Glutamatergic neuron (in vitro differentiated cells): ENCODE results near the gene TMEM109. TPM values are rescaled to one million over a fixed set of nuclear protein-coding genes. Genes with fewer than 3 reads are reported as not detected.

Source experiments
- DNase-seq: peaks from one replicate; pipeline ENCODE4 v3.0.0; 2022
- H3K27ac Mint-ChIP-seq: one replicate; pipeline ENCODE4 v1.8.0; 2020; ENCODE audit warnings: mild to moderate bottlenecking, mixed read lengths, inconsistent platforms; ENCODE audit not compliant: unreplicated experiment
- H3K27me3 Mint-ChIP-seq: one replicate; pipeline ENCODE4 v1.8.0; 2020; ENCODE audit warnings: mild to moderate bottlenecking, moderate library complexity, mixed read lengths, inconsistent platforms; ENCODE audit not compliant: unreplicated experiment
- H3K36me3 Mint-ChIP-seq: one replicate; pipeline ENCODE4 v1.8.0; 2020; ENCODE audit warnings: mild to moderate bottlenecking, mixed read lengths, inconsistent platforms; ENCODE audit not compliant: unreplicated experiment
- H3K4me1 Mint-ChIP-seq: one replicate; pipeline ENCODE4 v1.8.0; 2020; ENCODE audit warnings: mild to moderate bottlenecking, low read depth, mixed read lengths, inconsistent platforms; ENCODE audit not compliant: unreplicated experiment
- H3K4me3 Mint-ChIP-seq: one replicate; pipeline ENCODE4 v1.8.0; 2020; ENCODE audit warnings: mild to moderate bottlenecking, mixed read lengths, inconsistent platforms; ENCODE audit not compliant: unreplicated experiment
- H3K9me3 Mint-ChIP-seq: one replicate; pipeline ENCODE4 v1.8.0; 2020; ENCODE audit warnings: mild to moderate bottlenecking, moderate library complexity, mixed read lengths, inconsistent platforms; ENCODE audit not compliant: unreplicated experiment
- CTCF ChIP-seq: fragments of 200-600 bp; sonication (generic); IDR thresholded peaks from one replicate; pipeline ENCODE4 v1.5.0; 2021; ENCODE audit not compliant: partially characterized antibody, unreplicated experiment
- total RNA-seq: library from RNA; stranded (reverse); fragmentation: NEBNext Ultra II Directional; extraction: Animal tissue kit (Norgen Biotek cat#: 25700); gene quantifications from one replicate; pipeline ENCODE4 v1.2.1, GENCODE V29; 2021; ENCODE audit not compliant: unreplicated experiment

The TMEM109 gene
- total RNA-seq, 1 donor from 2014 or later: 4.0 TPM

DNA sequence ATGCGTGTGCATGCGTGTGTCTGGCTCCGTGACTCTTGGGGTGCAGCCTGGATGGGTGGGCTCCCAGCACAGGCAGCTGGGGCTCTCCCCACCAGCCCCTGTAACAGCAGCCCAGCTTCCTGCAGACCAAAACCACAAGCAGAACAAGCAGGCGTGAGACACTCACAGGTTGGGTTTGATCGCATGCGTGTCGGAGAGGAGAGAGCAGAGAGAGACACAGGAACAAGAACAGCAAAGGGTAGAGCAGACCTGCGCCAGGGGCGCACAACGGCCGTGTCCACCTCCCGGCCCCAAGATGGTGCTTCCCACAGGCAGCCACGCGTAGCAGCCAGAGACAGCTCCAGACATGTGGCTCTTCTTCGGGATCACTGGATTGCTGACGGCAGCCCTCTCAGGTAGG is 57.6 kb downstream of the TMEM109 start, which contains the start of gene CD6:
CD6 (plus strand) TSS at position 161 of the 400 bp plus-strand sequence; CDS start at position 347, 186 bp downstream.
- TF ChIP-seq CTCF: no peak
- Mint-ChIP-seq H3K27me3 (peaks cover 5% of the 10 kb centered on the region), H3K4me3 (no peak within 1 kb of the TSS), H3K27ac (peak within 1 kb of the TSS; percentile 62), H3K4me1 (peaks cover under 1% of the 10 kb centered on the region), H3K9me3 (peaks cover 4% of the 10 kb centered on the region), H3K36me3 (peaks cover 22% of the 10 kb centered on the region)
- no peak for DNase-seq

DNA sequence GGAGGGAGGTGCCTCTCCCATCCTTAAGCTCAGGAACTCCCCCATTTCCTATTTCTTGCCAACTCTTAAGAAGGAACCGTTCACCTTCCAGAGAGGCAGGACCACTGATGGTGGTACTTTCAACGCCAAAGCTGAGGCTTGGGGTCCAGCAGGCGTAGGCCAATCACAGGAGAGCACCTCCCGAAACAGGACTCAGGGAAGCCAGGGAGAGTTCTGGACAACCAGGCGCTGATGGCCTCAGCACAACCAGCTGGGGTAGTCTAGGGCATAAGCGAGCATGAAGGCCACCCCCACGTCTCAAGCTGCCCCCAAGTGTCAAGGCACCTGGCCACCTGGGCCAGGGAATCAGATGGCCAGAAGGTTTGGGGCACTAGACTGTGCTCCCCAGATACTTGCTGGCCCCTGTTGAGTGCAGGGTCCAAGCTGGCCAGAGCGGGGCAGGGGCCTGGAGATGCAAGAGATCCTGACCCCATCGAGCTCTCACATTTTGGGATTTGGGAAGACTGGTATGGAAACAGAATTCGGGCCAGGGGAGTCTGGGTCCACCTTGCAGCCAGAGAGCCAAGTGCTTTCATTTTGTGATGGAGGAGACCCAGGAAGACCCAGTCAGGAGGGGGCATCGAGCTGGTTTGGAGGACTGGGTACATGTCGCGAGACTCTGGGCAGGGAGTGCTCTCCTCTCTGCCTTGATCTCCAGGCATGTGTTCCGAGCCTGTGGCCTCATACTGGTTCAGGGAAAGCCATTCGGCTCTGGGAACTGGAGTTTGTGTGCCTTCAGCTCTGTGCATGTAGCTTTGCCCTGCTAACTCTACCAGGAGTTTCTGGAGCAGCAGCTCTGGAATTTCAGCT is 58.4 kb downstream of the TMEM109 start:
- H3K36me3 Mint-ChIP-seq: peaks cover 15% of the 10 kb centered on the region
- H3K27me3 Mint-ChIP-seq: peaks cover 5% of the 10 kb centered on the region
- H3K9me3 Mint-ChIP-seq: peaks cover 4% of the 10 kb centered on the region
- no peak for TF ChIP-seq CTCF
- H3K27ac Mint-ChIP-seq: no peak overlapping the region
- H3K4me3 Mint-ChIP-seq: no peak overlapping the region
- no peak for DNase-seq
- H3K4me1 Mint-ChIP-seq: peaks cover 2% of the 10 kb centered on the region

Other genes starting within 250 kb of the TMEM109 start
- not detected for gene MS4A8, start 214.5 kb upstream of the TMEM109 start, total RNA-seq
- gene MS4A18, start 189.4 kb upstream of the TMEM109 start, total RNA-seq: not detected
- not detected for gene MS4A15, start 157.3 kb upstream of the TMEM109 start, total RNA-seq
- gene MS4A10, start 128.8 kb upstream of the TMEM109 start, total RNA-seq: not detected
- 12.7 TPM for gene CCDC86, start 72.0 kb upstream of the TMEM109 start, total RNA-seq
- gene PTGDR2, start 58.2 kb upstream of the TMEM109 start, total RNA-seq: 0.32 TPM
- gene ZP1, start 46.6 kb upstream of the TMEM109 start, total RNA-seq: not detected
- gene PRPF19, start 7.6 kb upstream of the TMEM109 start, total RNA-seq: 74.4 TPM
- gene TMEM132A, start 10.3 kb downstream of the TMEM109 start, total RNA-seq: 664 TPM
- 4.4 TPM for gene SLC15A3, start 38.0 kb downstream of the TMEM109 start, total RNA-seq
- not detected for gene CD6, start 57.5 kb downstream of the TMEM109 start, total RNA-seq
- gene CD5, start 188.3 kb downstream of the TMEM109 start, total RNA-seq: not detected
- 27.1 TPM for gene VPS37C, start 247.3 kb downstream of the TMEM109 start, total RNA-seq